ENCODE results near the gene KCNQ2. TPM values are rescaled to one million over a fixed set of nuclear protein-coding genes. Genes with fewer than 3 reads are reported as not detected.

KCNQ2 gene
- total RNA-seq, 4 donors from 2014 or later: 0.76 TPM; not detected in 3

- no peak overlapping the region for H3K27ac ChIP-seq
- no CpG with 5 or more reads among the region's 16 CpGs for WGBS
- peaks cover 99% of the 10 kb centered on the region for H3K27me3 ChIP-seq
- no peaks in the 10 kb centered on the region for H3K36me3 ChIP-seq
- TF ChIP-seq CTCF (IDR thresholded peaks at IDR 0.05) (no peak), EP300 (IDR thresholded peaks at IDR 0.05) (no peak), POLR2A (IDR thresholded peaks at IDR 0.05) (no peak), POLR2AphosphoS5 (IDR thresholded peaks at IDR 0.05) (no peak)
- H3K4me3 ChIP-seq: no peak overlapping the region
- no peak for DNase-seq (ENCODE audit: low spot score in 2 of 2)
- no peaks in the 10 kb centered on the region for H3K4me1 ChIP-seq
- H3K9me3 ChIP-seq: no peaks in the 10 kb centered on the region
These were observed 53.8 kb downstream of the KCNQ2 start for GRCh38 chr20:63418617-63419016.

GRCh38 chr20:63417738-63418120 is 54.7 kb downstream of the KCNQ2 start:
- WGBS: 20% methylated on average over 2 of the region's 23 CpGs
- Histone ChIP-seq H3K4me1 (no peaks in the 10 kb centered on the region), H3K27ac (no peak overlapping the region), H3K27me3 (peaks cover 99% of the 10 kb centered on the region), H3K36me3 (no peaks in the 10 kb centered on the region), H3K4me3 (no peak overlapping the region), H3K9me3 (no peaks in the 10 kb centered on the region)
- DNase-seq (ENCODE audit: low spot score in 2 of 2): no peak
- TF ChIP-seq CTCF (IDR thresholded peaks at IDR 0.05) (no peak), POLR2A (IDR thresholded peaks at IDR 0.05) (no peak), POLR2AphosphoS5 (IDR thresholded peaks at IDR 0.05) (no peak), EP300 (IDR thresholded peaks at IDR 0.05) (no peak)

- no peak overlapping the region for H3K27ac ChIP-seq
- no peak for DNase-seq (ENCODE audit: low spot score in 2 of 2)
- no peaks in the 10 kb centered on the region for H3K4me1 ChIP-seq
- 73% methylated on average over 6 of the region's 25 CpGs for WGBS
- H3K4me3 ChIP-seq: no peak overlapping the region
- TF ChIP-seq POLR2A (IDR thresholded peaks at IDR 0.05): no peak
- no peak for TF ChIP-seq POLR2AphosphoS5 (IDR thresholded peaks at IDR 0.05)
- TF ChIP-seq EP300 (IDR thresholded peaks at IDR 0.05): no peak
- TF ChIP-seq CTCF (IDR thresholded peaks at IDR 0.05): no peak
- peaks cover 99% of the 10 kb centered on the region for H3K27me3 ChIP-seq
- no peaks in the 10 kb centered on the region for H3K9me3 ChIP-seq
- no peaks in the 10 kb centered on the region for H3K36me3 ChIP-seq
These were observed 55.2 kb downstream of the KCNQ2 start for GRCh38 chr20:63417097-63417737.

GRCh38 chr20:63416631-63417030 is 55.8 kb downstream of the KCNQ2 start:
- TF ChIP-seq POLR2A (IDR thresholded peaks at IDR 0.05): no peak
- no peak for TF ChIP-seq CTCF (IDR thresholded peaks at IDR 0.05)
- TF ChIP-seq POLR2AphosphoS5 (IDR thresholded peaks at IDR 0.05): no peak
- no peak for TF ChIP-seq EP300 (IDR thresholded peaks at IDR 0.05)
- no peaks in the 10 kb centered on the region for H3K9me3 ChIP-seq
- DNase-seq (ENCODE audit: low spot score in 2 of 2): no peak
- H3K36me3 ChIP-seq: no peaks in the 10 kb centered on the region
- no peak overlapping the region for H3K4me3 ChIP-seq
- 83% methylated on average over 9 of the region's 24 CpGs for WGBS
- no peaks in the 10 kb centered on the region for H3K4me1 ChIP-seq
- no peak overlapping the region for H3K27ac ChIP-seq
- peaks cover 99% of the 10 kb centered on the region for H3K27me3 ChIP-seq

GRCh38 chr20:63415647-63416391 is 56.6 kb downstream of the KCNQ2 start:
- no peak for DNase-seq (ENCODE audit: low spot score in 2 of 2)
- TF ChIP-seq EP300 (IDR thresholded peaks at IDR 0.05): no peak
- no peak for TF ChIP-seq POLR2A (IDR thresholded peaks at IDR 0.05)
- no peak for TF ChIP-seq POLR2AphosphoS5 (IDR thresholded peaks at IDR 0.05)
- TF ChIP-seq CTCF (IDR thresholded peaks at IDR 0.05): no peak
- Histone ChIP-seq H3K27ac (no peak overlapping the region), H3K9me3 (no peaks in the 10 kb centered on the region), H3K4me1 (no peaks in the 10 kb centered on the region), H3K36me3 (no peaks in the 10 kb centered on the region), H3K4me3 (no peak overlapping the region), H3K27me3 (peaks cover 99% of the 10 kb centered on the region)
- WGBS: 61% methylated on average over 13 of the region's 32 CpGs
